H9 (cell line): Measurements from ENCODE around the gene ROBO3. TPM values are rescaled to one million over a fixed set of nuclear protein-coding genes. Genes with fewer than 3 reads are reported as not detected.

ENCODE experiments used
- DNase-seq: peaks from one replicate; pipeline ENCODE4 v3.0.0-alpha.2; 2017
- H2AFZ ChIP-seq: one replicate; pipeline ENCODE4 v1.6.1; 2013; ENCODE audit warnings: mild to moderate bottlenecking, low read length, control low read depth, moderate library complexity
- H2AK5ac ChIP-seq: 2 replicates; pipeline ENCODE4 v1.6.1; 2013; ENCODE audit warnings: low read length, control low read depth, mixed read lengths; ENCODE audit not compliant: insufficient read length
- H2BK120ac ChIP-seq: one replicate; pipeline ENCODE4 v1.6.1; 2013; ENCODE audit warnings: low read depth, mild to moderate bottlenecking, low read length, control low read depth, inconsistent platforms; ENCODE audit not compliant: poor library complexity, severe bottlenecking
- H2BK12ac ChIP-seq: 2 replicates; pipeline ENCODE4 v1.6.1; 2013; ENCODE audit warnings: low read length, control low read depth, mixed read lengths, low read depth; ENCODE audit not compliant: insufficient read length
- H2BK15ac ChIP-seq: 2 replicates; pipeline ENCODE4 v1.6.1; 2013; ENCODE audit warnings: low read depth, low read length, control low read depth
- H2BK20ac ChIP-seq: one replicate; pipeline ENCODE4 v1.6.1; 2013; ENCODE audit warnings: low read depth, mild to moderate bottlenecking, low read length, control low read depth, inconsistent platforms; ENCODE audit not compliant: poor library complexity, severe bottlenecking
- H2BK5ac ChIP-seq: 2 replicates; pipeline ENCODE4 v1.6.1; 2013; ENCODE audit warnings: low read length, control low read depth, mixed read lengths; ENCODE audit not compliant: insufficient read length
- H3K14ac ChIP-seq: 2 replicates; pipeline ENCODE4 v1.6.1; 2013; ENCODE audit warnings: low read length, control low read depth; ENCODE audit not compliant: insufficient read depth
- H3K18ac ChIP-seq: 2 replicates; pipeline ENCODE4 v1.6.1; 2013; ENCODE audit warnings: low read depth, mild to moderate bottlenecking, mixed read lengths, low read length, control low read depth; ENCODE audit not compliant: insufficient read length
- H3K23ac ChIP-seq: 2 replicates; pipeline ENCODE4 v1.6.1; 2013; ENCODE audit warnings: low read length, control low read depth, mixed read lengths, low read depth; ENCODE audit not compliant: insufficient read length
- H3K23me2 ChIP-seq: 2 replicates; pipeline ENCODE4 v1.6.1; 2013; ENCODE audit warnings: low read depth, mild to moderate bottlenecking, mixed read lengths, low read length, control low read depth; ENCODE audit not compliant: insufficient read length, poor library complexity, severe bottlenecking
- H3K27ac ChIP-seq: 2 replicates; pipeline ENCODE4 v1.5.1; 2013; ENCODE audit warnings: low read length, control low read depth, mixed read lengths, low read depth; ENCODE audit not compliant: insufficient read length
- H3K27me3 ChIP-seq: 2 replicates; pipeline ENCODE4 v1.6.1; 2013; ENCODE audit warnings: low read length, control low read depth, inconsistent platforms; ENCODE audit not compliant: insufficient read depth
- H3K4ac ChIP-seq: 2 replicates; pipeline ENCODE4 v1.6.1; 2013; ENCODE audit warnings: low read depth, mild to moderate bottlenecking, control low read depth, inconsistent platforms, low read length, moderate library complexity
- H3K4me1 ChIP-seq: 2 replicates; pipeline ENCODE4 v1.6.1; 2013; ENCODE audit warnings: low read length, control low read depth, inconsistent platforms; ENCODE audit not compliant: insufficient read depth
- H3K4me2 ChIP-seq: 2 replicates; pipeline ENCODE4 v1.6.1; 2013; ENCODE audit warnings: low read length, control low read depth, mixed read lengths; ENCODE audit not compliant: insufficient read length, insufficient read depth
- H3K56ac ChIP-seq: 2 replicates; pipeline ENCODE4 v1.6.1; 2013; ENCODE audit warnings: low read depth, mild to moderate bottlenecking, mixed read lengths, low read length, control low read depth; ENCODE audit not compliant: insufficient read length
- H3K79me1 ChIP-seq: 2 replicates; pipeline ENCODE4 v1.6.1; 2013; ENCODE audit warnings: low read depth, mild to moderate bottlenecking, moderate library complexity, low read length, control low read depth, inconsistent platforms; ENCODE audit not compliant: insufficient read depth, poor library complexity, severe bottlenecking
- H3K79me2 ChIP-seq: 2 replicates; pipeline ENCODE4 v1.6.1; 2013; ENCODE audit warnings: low read length, control low read depth, inconsistent platforms; ENCODE audit not compliant: insufficient read depth
- H3K9ac ChIP-seq: 2 replicates; pipeline ENCODE4 v1.6.1; 2013; ENCODE audit warnings: low read length, control low read depth, mixed read lengths; ENCODE audit not compliant: insufficient read length; ENCODE audit errors: extremely low read depth
- H3K9me3 ChIP-seq: one replicate; pipeline ENCODE4 v1.6.1; 2013; ENCODE audit warnings: low read depth, low read length, inconsistent platforms; ENCODE audit not compliant: control insufficient read depth
- H3T11ph ChIP-seq: one replicate; pipeline ENCODE4 v1.6.1; 2013; ENCODE audit warnings: mild to moderate bottlenecking, low read length, control low read depth, inconsistent platforms
- H4K20me1 ChIP-seq: one replicate; pipeline ENCODE4 v1.6.1; 2013; ENCODE audit not compliant: control insufficient read depth, insufficient read length, insufficient read depth
- H4K5ac ChIP-seq: 2 replicates; pipeline ENCODE4 v1.6.1; 2013; ENCODE audit warnings: low read depth, mild to moderate bottlenecking, mixed read lengths, low read length, control low read depth; ENCODE audit not compliant: insufficient read length
- H4K8ac ChIP-seq: replicated peaks from 2 replicates; pipeline ENCODE4 v1.6.1; 2013; ENCODE audit warnings: low read length, control low read depth, mixed read lengths, low read depth; ENCODE audit not compliant: insufficient read length
- H4K91ac ChIP-seq: 2 replicates; pipeline ENCODE4 v1.6.1; 2013; ENCODE audit warnings: low read depth, mild to moderate bottlenecking, moderate library complexity, mixed read lengths, low read length, control low read depth; ENCODE audit not compliant: insufficient read length
- H3K27ac Mint-ChIP-seq, 3 experiments: 2 replicates in 2 of 3; 3 replicates in 1 of 3; pipeline ENCODE4 v1.8.0; 2020 to 2021; ENCODE audit warnings: mixed read lengths in 3 of 3, mild to moderate bottlenecking in 1 of 3, moderate library complexity in 1 of 3
- H3K27me3 Mint-ChIP-seq: 2 replicates; pipeline ENCODE4 v1.8.0; 2021; ENCODE audit warnings: low read depth, mild to moderate bottlenecking, moderate library complexity, mixed read lengths
- H3K36me3 Mint-ChIP-seq, 3 experiments: 2 replicates in 2 of 3; 3 replicates in 1 of 3; pipeline ENCODE4 v1.8.0; 2020 to 2021; ENCODE audit warnings: low read depth in 3 of 3, mixed read lengths in 3 of 3; ENCODE audit not compliant: insufficient read depth in 1 of 3
- H3K4me1 Mint-ChIP-seq, 2 experiments: 2 replicates each; pipeline ENCODE4 v1.8.0; 2020; ENCODE audit warnings: mixed read lengths in 2 of 2
- H3K4me3 Mint-ChIP-seq, 2 experiments: 2 replicates in 1 of 2; 3 replicates in 1 of 2; pipeline ENCODE4 v1.8.0; 2020 to 2021; ENCODE audit warnings: mild to moderate bottlenecking in 2 of 2, mixed read lengths in 2 of 2, moderate library complexity in 1 of 2
- H3K9me3 Mint-ChIP-seq, 2 experiments: 2 replicates in 1 of 2; 3 replicates in 1 of 2; pipeline ENCODE4 v1.8.0; 2020; ENCODE audit warnings: mild to moderate bottlenecking in 2 of 2, mixed read lengths in 2 of 2, moderate library complexity in 1 of 2
- WGBS: extraction: QIAGEN DNeasy Blood & Tissue Kit; methylation state at CpG from one replicate; pipeline ENCODE4 v1.1.7; 2013; ENCODE audit warnings: missing lambda C conversion rate, low lambda C conversion rate, mixed read lengths; ENCODE audit not compliant: insufficient read length; ENCODE audit errors: extremely low coverage; 5-methylcytosine and 5-hydroxymethylcytosine counted together
- total RNA-seq: library from RNA; stranded (reverse); gene quantifications from 2 replicates; pipeline ENCODE4 v1.2.1, GENCODE V29; 2021
- TF ChIP-seq, protein P1 (sequence below): fragments of 200-600 bp; sonication (generic); conservative IDR thresholded peaks from 3 replicates; pipeline ENCODE4 v1.8.0; 2021; ENCODE audit warnings: antibody characterized with exemption, mild to moderate bottlenecking

Gene ROBO3
- total RNA-seq, 1 experiment from 2014 or later = 12.6 TPM

DNA sequence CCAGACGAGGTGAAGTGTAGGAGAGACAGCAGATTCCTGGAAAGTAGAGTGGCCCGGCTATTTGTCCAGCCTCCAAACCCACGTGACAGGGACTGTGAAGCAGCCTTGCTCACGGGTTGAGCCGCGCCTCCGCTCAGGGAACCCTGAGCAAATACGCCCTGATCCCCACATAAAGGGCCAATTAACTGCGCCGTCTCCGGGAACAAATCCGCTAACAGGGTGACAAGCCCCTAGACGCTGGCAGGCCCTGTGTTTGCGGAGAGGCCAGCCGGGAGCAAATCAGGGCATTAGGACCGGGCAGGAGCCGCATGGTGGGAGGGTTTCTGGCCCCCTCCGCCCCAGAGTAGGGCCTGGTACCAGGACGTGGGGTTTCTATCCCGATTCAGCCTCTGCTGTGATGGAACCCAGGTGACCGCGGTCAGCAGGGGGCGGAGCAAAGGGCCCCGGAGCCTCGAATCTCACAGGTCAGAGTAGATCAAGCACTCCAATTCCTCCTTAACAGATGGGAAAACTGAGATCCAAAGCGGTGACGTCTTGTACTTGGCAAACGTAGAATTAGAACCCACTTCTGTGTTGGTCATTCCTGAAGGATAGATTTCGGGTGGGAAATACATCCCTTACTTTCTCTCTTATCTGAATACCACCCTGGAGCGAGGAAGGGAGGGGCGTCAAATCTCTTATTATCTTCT is 2.0 kb upstream of the ROBO3 start:
- WGBS = no CpG with 5 or more reads among the region's 31 CpGs
- Histone ChIP-seq H2BK20ac (no peak overlapping the region), H2BK12ac (no peak overlapping the region), H3K27ac (no peak overlapping the region), H2BK120ac (no peak overlapping the region), H2BK5ac (no peak overlapping the region), H4K20me1 (no peaks in the 10 kb centered on the region), H3K23me2 (peaks cover 3% of the 10 kb centered on the region), H3K18ac (no peak overlapping the region), H3K4ac (no peak overlapping the region), H3K14ac (no peak overlapping the region), H3K4me2 (peak overlapping the region; percentile 11), H4K8ac (no peak overlapping the region), H2BK15ac (no peak overlapping the region), H3K56ac (no peak overlapping the region), H4K91ac (no peak overlapping the region), H3K27me3 (peaks cover 78% of the 10 kb centered on the region), H3K79me1 (no peaks in the 10 kb centered on the region), H2AFZ (no peak overlapping the region), H2AK5ac (no peak overlapping the region), H4K5ac (no peak overlapping the region), H3K4me1 (no peaks in the 10 kb centered on the region; the same call in 1 of the 2 replicates), H3K9ac (no peak overlapping the region), H3K23ac (no peak overlapping the region), H3K9me3 (no peaks in the 10 kb centered on the region), H3K79me2 (no peaks in the 10 kb centered on the region), H3T11ph (no peak overlapping the region)
- H3K27me3 Mint-ChIP-seq = peaks cover 97% of the 10 kb centered on the region
- H3K4me3 Mint-ChIP-seq = peak overlapping the region; percentile 9 to 55; a peak in 4 of 5 replicates
- peak; percentile 64 for DNase-seq
- no peak overlapping the region for H3K27ac Mint-ChIP-seq
- H3K4me1 Mint-ChIP-seq = peaks cover 23 to 51% of the 10 kb centered on the region in 2 experiments
- TF ChIP-seq, protein P1, sequence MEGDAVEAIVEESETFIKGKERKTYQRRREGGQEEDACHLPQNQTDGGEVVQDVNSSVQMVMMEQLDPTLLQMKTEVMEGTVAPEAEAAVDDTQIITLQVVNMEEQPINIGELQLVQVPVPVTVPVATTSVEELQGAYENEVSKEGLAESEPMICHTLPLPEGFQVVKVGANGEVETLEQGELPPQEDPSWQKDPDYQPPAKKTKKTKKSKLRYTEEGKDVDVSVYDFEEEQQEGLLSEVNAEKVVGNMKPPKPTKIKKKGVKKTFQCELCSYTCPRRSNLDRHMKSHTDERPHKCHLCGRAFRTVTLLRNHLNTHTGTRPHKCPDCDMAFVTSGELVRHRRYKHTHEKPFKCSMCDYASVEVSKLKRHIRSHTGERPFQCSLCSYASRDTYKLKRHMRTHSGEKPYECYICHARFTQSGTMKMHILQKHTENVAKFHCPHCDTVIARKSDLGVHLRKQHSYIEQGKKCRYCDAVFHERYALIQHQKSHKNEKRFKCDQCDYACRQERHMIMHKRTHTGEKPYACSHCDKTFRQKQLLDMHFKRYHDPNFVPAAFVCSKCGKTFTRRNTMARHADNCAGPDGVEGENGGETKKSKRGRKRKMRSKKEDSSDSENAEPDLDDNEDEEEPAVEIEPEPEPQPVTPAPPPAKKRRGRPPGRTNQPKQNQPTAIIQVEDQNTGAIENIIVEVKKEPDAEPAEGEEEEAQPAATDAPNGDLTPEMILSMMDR = no peak; the same call in 2 of the 3 replicates
- H3K9me3 Mint-ChIP-seq = no peaks in the 10 kb centered on the region; a peak in 2 of 5 replicates
- H3K36me3 Mint-ChIP-seq = no peaks in the 10 kb centered on the region
